Osteoblast (primary cell): ENCODE measurements around the gene AAMP. TPM values are rescaled to one million over a fixed set of nuclear protein-coding genes. Genes with fewer than 3 reads are reported as not detected.

Experiments used
- DNase-seq: peaks from one replicate; pipeline ENCODE4 v3.0.0; 2011; ENCODE audit warnings: low spot score, mixed read lengths; ENCODE audit not compliant: insufficient read length; ENCODE audit errors: missing footprints
- H2AFZ ChIP-seq: 2 replicates; pipeline ENCODE4 v1.6.0; 2011; ENCODE audit warnings: mild to moderate bottlenecking, low read length
- H3K27ac ChIP-seq: 2 replicates; pipeline ENCODE4 v1.5.1; 2011; ENCODE audit warnings: mild to moderate bottlenecking, low read depth, low read length, moderate library complexity
- H3K27me3 ChIP-seq: 2 replicates; pipeline ENCODE4 v1.6.0; 2012; ENCODE audit warnings: mild to moderate bottlenecking, control low read depth, inconsistent platforms, low read length, moderate library complexity; ENCODE audit not compliant: insufficient read depth
- H3K36me3 ChIP-seq: 2 replicates; pipeline ENCODE4 v1.5.1; 2011; ENCODE audit warnings: mild to moderate bottlenecking, low read length, control low read depth, moderate library complexity; ENCODE audit not compliant: insufficient read depth
- H3K4me1 ChIP-seq: 2 replicates; pipeline ENCODE4 v1.5.1; 2011; ENCODE audit warnings: mild to moderate bottlenecking, low read length, control low read depth, moderate library complexity; ENCODE audit not compliant: insufficient read depth
- H3K4me2 ChIP-seq: 2 replicates; pipeline ENCODE4 v1.6.0; 2011; ENCODE audit warnings: mild to moderate bottlenecking, low read length; ENCODE audit not compliant: insufficient read depth
- H3K4me3 ChIP-seq: fragments of 200-600 bp; sonication (generic); 3 replicates; pipeline ENCODE4 v1.5.1; 2012; ENCODE audit warnings: mild to moderate bottlenecking, low read length, inconsistent platforms; ENCODE audit not compliant: insufficient read depth
- H3K79me2 ChIP-seq: 2 replicates; pipeline ENCODE4 v1.6.0; 2012; ENCODE audit warnings: mild to moderate bottlenecking, low read length, control low read depth, inconsistent platforms; ENCODE audit not compliant: insufficient read depth
- H3K9me3 ChIP-seq: 2 replicates; pipeline ENCODE4 v1.5.1; 2011; ENCODE audit warnings: low read depth, low read length, control low read depth
- H4K20me1 ChIP-seq: 2 replicates; pipeline ENCODE4 v1.6.0; 2012; ENCODE audit warnings: mild to moderate bottlenecking, low read length, control low read depth; ENCODE audit not compliant: insufficient read depth
- total RNA-seq: library from RNA; depleted of rRNA; stranded (reverse); fragments of >200 nt; gene quantifications from 2 replicates; pipeline ENCODE4 v1.2.3, GENCODE V29; 2012
- TF ChIP-seq, protein P1 (sequence below): IDR thresholded peaks from 2 replicates; pipeline ENCODE4 v1.5.1; 2011; ENCODE audit warnings: mild to moderate bottlenecking, low read depth, low read length, moderate library complexity; ENCODE audit errors: extremely low read depth

Gene AAMP
- total RNA-seq, 1 donor = 97.0 TPM

DNA sequence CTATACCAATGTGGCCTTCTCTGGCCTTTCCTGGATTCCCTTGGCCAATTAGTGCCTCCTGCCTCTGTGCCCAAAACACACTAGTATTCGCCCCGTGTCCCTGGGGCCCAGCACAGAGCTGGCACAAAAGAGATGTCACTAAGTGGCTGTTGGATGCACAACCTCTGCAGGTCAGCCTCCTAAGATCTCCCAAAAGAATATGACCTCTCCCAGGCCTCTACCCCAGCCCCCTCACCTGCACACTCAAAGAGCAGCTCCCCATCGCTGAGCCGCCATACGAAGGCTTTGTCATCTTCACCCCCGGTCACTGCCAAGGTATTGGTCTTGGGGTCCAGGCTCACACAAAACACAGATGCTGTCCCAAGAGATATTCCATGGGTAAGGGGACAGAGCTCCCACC is 2.7 kb downstream of the AAMP start:
- H3K4me3 ChIP-seq = no peak overlapping the region
- H3K27me3 ChIP-seq = no peaks in the 10 kb centered on the region
- peaks cover 21% of the 10 kb centered on the region for H3K4me1 ChIP-seq
- H3K36me3 ChIP-seq = peaks cover 41% of the 10 kb centered on the region
- H3K27ac ChIP-seq = no peak overlapping the region
- no peaks in the 10 kb centered on the region for H3K9me3 ChIP-seq
- DNase-seq = peak; percentile 62
- TF ChIP-seq, protein P1, sequence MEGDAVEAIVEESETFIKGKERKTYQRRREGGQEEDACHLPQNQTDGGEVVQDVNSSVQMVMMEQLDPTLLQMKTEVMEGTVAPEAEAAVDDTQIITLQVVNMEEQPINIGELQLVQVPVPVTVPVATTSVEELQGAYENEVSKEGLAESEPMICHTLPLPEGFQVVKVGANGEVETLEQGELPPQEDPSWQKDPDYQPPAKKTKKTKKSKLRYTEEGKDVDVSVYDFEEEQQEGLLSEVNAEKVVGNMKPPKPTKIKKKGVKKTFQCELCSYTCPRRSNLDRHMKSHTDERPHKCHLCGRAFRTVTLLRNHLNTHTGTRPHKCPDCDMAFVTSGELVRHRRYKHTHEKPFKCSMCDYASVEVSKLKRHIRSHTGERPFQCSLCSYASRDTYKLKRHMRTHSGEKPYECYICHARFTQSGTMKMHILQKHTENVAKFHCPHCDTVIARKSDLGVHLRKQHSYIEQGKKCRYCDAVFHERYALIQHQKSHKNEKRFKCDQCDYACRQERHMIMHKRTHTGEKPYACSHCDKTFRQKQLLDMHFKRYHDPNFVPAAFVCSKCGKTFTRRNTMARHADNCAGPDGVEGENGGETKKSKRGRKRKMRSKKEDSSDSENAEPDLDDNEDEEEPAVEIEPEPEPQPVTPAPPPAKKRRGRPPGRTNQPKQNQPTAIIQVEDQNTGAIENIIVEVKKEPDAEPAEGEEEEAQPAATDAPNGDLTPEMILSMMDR = no peak
- H3K4me2 ChIP-seq = no peak overlapping the region
- H3K79me2 ChIP-seq = peaks cover 36% of the 10 kb centered on the region
- peaks cover 26% of the 10 kb centered on the region for H4K20me1 ChIP-seq
- no peak overlapping the region for H2AFZ ChIP-seq

DNA sequence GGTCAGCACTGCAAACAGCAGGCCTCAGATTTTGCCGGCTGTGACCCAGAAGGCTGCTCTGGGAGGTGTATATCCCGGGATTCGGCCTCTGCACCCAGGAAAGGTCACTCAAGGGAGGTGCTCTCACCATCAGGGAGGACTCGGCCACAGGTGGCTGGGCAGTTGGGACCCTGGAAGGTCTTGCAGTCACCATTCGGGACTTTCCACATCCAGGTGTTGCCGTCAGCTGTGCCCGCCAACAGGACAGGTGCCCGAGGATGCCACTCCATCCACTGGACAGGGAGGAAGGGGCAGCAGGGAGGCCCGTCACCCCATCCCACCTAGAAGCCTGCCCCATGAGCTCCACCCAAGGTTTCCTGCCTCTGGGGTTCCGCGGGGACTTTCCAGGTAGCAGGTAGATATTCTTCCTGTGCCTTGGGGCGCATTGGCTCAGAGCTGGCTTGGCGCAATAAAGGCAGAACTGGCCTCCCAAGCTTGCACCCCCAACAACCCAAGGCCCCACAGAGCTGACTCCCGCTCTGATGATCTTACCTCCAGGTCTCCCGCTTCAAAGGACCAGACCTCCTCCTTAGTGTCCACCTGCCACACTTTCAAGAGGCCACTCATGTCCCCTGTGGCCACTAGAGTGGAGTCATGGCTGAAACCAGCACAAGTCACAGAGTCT is 3.5 kb downstream of the AAMP start:
- Histone ChIP-seq H3K4me3 (no peak overlapping the region), H3K4me1 (peaks cover 14% of the 10 kb centered on the region), H3K79me2 (peaks cover 28% of the 10 kb centered on the region), H4K20me1 (peaks cover 20% of the 10 kb centered on the region), H3K9me3 (no peaks in the 10 kb centered on the region), H2AFZ (no peak overlapping the region), H3K36me3 (peaks cover 41% of the 10 kb centered on the region), H3K4me2 (no peak overlapping the region), H3K27ac (no peak overlapping the region), H3K27me3 (no peaks in the 10 kb centered on the region)
- TF ChIP-seq, protein P1 = no peak
- DNase-seq = peak; percentile 13

DNA sequence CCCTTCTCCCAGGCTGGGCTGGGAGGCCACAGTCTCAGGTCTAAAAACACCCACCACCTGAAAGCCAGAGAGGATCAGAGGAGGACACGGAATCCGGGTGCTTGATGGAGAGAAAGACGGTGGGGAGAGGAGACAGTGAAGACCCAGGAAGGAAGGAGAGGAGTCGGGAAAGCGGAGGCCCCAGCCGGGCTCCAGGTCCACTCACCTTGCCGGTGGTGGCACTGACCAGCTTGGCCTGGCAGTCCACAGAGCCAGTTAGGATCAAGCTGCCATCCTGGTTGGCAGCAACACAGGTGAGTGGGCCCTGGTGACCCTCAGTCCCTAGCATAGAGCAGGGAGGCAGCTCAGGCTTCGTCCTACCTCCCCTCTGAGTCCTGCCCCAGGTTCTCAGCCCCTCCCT is 4.3 kb downstream of the AAMP start:
- H3K27me3 ChIP-seq = no peaks in the 10 kb centered on the region
- no peaks in the 10 kb centered on the region for H3K9me3 ChIP-seq
- no peak overlapping the region for H3K27ac ChIP-seq
- peaks cover 20% of the 10 kb centered on the region for H3K79me2 ChIP-seq
- TF ChIP-seq, protein P1 = no peak
- no peak overlapping the region for H3K4me3 ChIP-seq
- H3K36me3 ChIP-seq = peaks cover 41% of the 10 kb centered on the region
- no peak overlapping the region for H2AFZ ChIP-seq
- H3K4me2 ChIP-seq = no peak overlapping the region
- peaks cover 6% of the 10 kb centered on the region for H3K4me1 ChIP-seq
- peaks cover 20% of the 10 kb centered on the region for H4K20me1 ChIP-seq
- peak; percentile 9 for DNase-seq

DNA sequence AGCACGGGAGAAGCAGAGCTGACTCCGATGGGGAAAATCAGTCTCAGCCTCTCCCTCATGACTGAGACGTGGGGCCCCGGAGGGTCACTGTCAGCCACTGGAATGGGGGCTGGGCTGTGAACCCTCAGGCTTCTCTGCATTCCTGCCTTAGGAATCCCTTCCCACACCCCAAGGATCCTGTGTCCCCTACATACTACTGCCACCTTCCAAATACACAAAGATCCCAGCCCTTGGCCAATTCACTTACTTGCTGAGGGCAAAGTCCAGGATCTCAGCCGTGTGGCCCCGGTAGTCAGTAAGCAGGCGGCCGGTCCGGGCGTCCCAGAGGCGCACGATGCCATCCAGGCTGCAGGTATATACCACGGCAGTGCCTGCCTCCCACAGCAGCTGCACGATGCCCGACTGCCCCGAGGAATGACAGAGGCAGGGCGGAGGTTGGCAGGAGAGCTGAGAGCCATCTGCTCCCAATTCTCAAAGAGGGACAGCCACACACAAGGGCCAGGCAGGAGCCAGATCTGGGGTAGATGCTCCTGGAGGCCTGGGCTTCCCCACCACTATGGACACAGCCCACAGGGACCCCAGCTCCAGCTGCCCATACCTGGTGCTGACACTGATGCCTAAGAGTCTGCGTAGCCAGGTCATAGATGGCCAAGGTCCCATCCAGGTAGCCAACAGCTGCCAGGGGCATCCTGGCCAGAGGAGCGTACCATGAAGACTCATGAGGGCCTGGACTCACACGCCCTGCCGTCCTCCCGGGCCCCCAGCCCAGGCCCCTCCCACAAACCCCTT is 5.0 kb downstream of the AAMP start:
- Histone ChIP-seq H3K4me3 (no peak overlapping the region), H3K36me3 (peaks cover 41% of the 10 kb centered on the region), H3K79me2 (peaks cover 18% of the 10 kb centered on the region), H4K20me1 (peaks cover 20% of the 10 kb centered on the region), H3K27ac (no peak overlapping the region), H3K27me3 (no peaks in the 10 kb centered on the region), H2AFZ (no peak overlapping the region), H3K4me1 (peaks cover 6% of the 10 kb centered on the region), H3K9me3 (no peaks in the 10 kb centered on the region), H3K4me2 (no peak overlapping the region)
- peak; percentile 75 for DNase-seq
- TF ChIP-seq, protein P1 = no peak
